Mesendoderm (in vitro differentiated cells): ENCODE data around the gene DPP9. TPM values are rescaled to one million over a fixed set of nuclear protein-coding genes. Genes with fewer than 3 reads are reported as not detected.
A peak's percentile ranks its signal among the peaks of the same experiment; 100 is the strongest.

ENCODE experiments used
- DNase-seq: peaks from one replicate; pipeline ENCODE4 v3.0.0; 2013
- H2AK5ac ChIP-seq: 2 replicates; pipeline ENCODE4 v1.6.1; 2013; ENCODE audit warnings: low read length, inconsistent platforms
- H2BK120ac ChIP-seq: 2 replicates; pipeline ENCODE4 v1.6.1; 2013; ENCODE audit warnings: low read depth, mild to moderate bottlenecking, low read length, moderate library complexity, mixed read lengths
- H2BK15ac ChIP-seq: replicated peaks from 2 replicates; pipeline ENCODE4 v1.6.1; 2013; ENCODE audit warnings: low read depth, mild to moderate bottlenecking, moderate library complexity
- H2BK5ac ChIP-seq: 2 replicates; pipeline ENCODE4 v1.6.1; 2013; ENCODE audit warnings: low read length, inconsistent platforms
- H3K18ac ChIP-seq: 2 replicates; pipeline ENCODE4 v1.6.1; 2013; ENCODE audit warnings: mild to moderate bottlenecking, low read length, mixed read lengths
- H3K23ac ChIP-seq: one replicate; pipeline ENCODE4 v1.6.1; 2013; ENCODE audit warnings: low read length
- H3K27ac ChIP-seq: 2 replicates; pipeline ENCODE4 v1.5.1; 2013; ENCODE audit warnings: low read depth, mild to moderate bottlenecking, inconsistent platforms, low read length, moderate library complexity
- H3K27me3 ChIP-seq: 2 replicates; pipeline ENCODE4 v1.6.1; 2013; ENCODE audit warnings: low read length, control low read depth, mild to moderate bottlenecking, inconsistent platforms; ENCODE audit not compliant: insufficient read depth, poor library complexity
- H3K36me3 ChIP-seq: 2 replicates; pipeline ENCODE4 v1.6.1; 2013; ENCODE audit warnings: low read length, inconsistent platforms; ENCODE audit not compliant: control insufficient read depth, insufficient read depth
- H3K4ac ChIP-seq: one replicate; pipeline ENCODE4 v1.6.1; 2013; ENCODE audit warnings: low read depth, mild to moderate bottlenecking, low read length, moderate library complexity
- H3K4me1 ChIP-seq: 2 replicates; pipeline ENCODE4 v1.6.1; 2013; ENCODE audit warnings: low read depth, low read length, inconsistent platforms; ENCODE audit not compliant: control insufficient read depth
- H3K4me2 ChIP-seq: 2 replicates; pipeline ENCODE4 v1.6.1; 2013; ENCODE audit warnings: low read length
- H3K4me3 ChIP-seq: 2 replicates; pipeline ENCODE4 v1.5.1; 2013; ENCODE audit warnings: mild to moderate bottlenecking, low read length
- H3K56ac ChIP-seq: one replicate; pipeline ENCODE4 v1.6.1; 2013; ENCODE audit warnings: low read length
- H3K79me1 ChIP-seq: 2 replicates; pipeline ENCODE4 v1.6.1; 2013; ENCODE audit warnings: low read length, inconsistent platforms
- H3K79me2 ChIP-seq: 2 replicates; pipeline ENCODE4 v1.6.1; 2013; ENCODE audit warnings: mild to moderate bottlenecking, low read length; ENCODE audit not compliant: control insufficient read depth, insufficient read depth
- H3K9ac ChIP-seq: 2 replicates; pipeline ENCODE4 v1.6.1; 2013; ENCODE audit warnings: low read length, inconsistent platforms
- H4K5ac ChIP-seq: one replicate; pipeline ENCODE4 v1.6.1; 2013; ENCODE audit warnings: low read length
- H4K8ac ChIP-seq: one replicate; pipeline ENCODE4 v1.6.1; 2013; ENCODE audit warnings: low read depth, mild to moderate bottlenecking, control low read depth, low read length, moderate library complexity
- WGBS: extraction: QIAGEN DNeasy Blood & Tissue Kit; methylation state at CpG from one replicate; pipeline ENCODE4 v1.1.7; 2013; ENCODE audit warnings: low lambda C conversion rate, missing lambda C conversion rate; ENCODE audit not compliant: insufficient coverage; ENCODE audit errors: extremely low coverage; 5-methylcytosine and 5-hydroxymethylcytosine counted together
- polyA plus RNA-seq, 2 experiments: library from polyadenylated mRNA; stranded (reverse); fragments of 200-250 nt; gene quantifications; one replicate each; pipeline ENCODE4 v1.2.3, GENCODE V29; 2013

DPP9 gene
- 35.2 TPM for polyA plus RNA-seq (2013, experiment 1 of 2)
- 32.7 TPM for polyA plus RNA-seq (2013, experiment 2 of 2)

DNA sequence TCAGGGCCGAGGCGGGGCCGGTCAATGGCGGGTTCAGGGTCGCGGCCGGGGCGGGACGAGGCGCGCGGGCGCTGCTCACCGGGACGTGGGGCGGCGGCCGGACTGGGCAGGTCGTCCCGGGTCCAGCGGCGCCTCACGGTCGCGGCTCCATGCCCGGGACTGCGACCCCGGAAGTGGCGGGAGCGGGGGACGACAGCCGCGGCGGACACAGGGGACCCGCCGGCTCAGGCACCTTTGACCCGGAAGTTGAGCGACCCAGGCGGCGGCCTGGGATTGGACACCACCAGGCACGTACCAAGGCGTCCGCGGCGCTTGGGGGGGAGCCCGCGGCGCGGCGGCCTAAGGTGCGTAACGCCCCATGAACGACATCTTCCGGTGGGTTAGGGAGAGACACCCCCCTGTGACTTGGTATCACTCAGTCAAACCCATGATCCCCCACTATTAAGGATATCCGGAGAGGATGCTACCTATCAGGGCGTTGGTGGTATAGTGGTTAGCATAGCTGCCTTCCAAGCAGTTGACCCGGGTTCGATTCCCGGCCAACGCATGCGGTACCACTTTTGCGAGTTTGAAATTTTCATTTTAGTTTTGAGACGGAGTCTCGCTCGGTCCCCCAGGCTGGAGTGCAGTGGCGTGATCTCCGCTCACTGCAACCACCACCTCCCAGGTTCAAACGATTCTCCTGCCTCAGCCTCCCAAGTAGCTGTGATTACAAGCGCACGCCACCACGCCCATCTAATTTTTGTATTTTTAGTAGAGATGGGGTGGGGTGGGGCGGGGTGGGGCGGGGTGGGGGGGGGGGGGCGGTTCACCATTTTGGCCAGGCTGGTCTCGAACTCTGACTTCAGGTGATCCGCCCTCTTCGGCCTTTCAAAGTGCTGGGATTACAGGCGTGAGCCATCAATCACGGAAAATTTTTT, at the start of gene DPP9:
Gene DPP9 (minus strand): TSS at position 248 of the 920 bp plus-strand sequence. CDS start 3,936 bp downstream, outside the sequence.
- Histone ChIP-seq H4K5ac (peak within 1 kb of the TSS; percentile 12), H3K56ac (peak within 1 kb of the TSS; percentile 95), H3K18ac (no peak within 1 kb of the TSS), H2BK5ac (no peak within 1 kb of the TSS), H3K79me1 (peaks cover 19% of the 10 kb centered on the region), H3K4ac (no peak within 1 kb of the TSS), H3K4me2 (peak within 1 kb of the TSS; percentile 96), H2BK15ac (no peak within 1 kb of the TSS), H3K4me1 (peaks cover 4% of the 10 kb centered on the region), H3K79me2 (peaks cover 19% of the 10 kb centered on the region), H3K27ac (peak within 1 kb of the TSS; percentile 20), H4K8ac (no peak within 1 kb of the TSS), H3K4me3 (peak within 1 kb of the TSS; percentile 93), H2BK120ac (no peak within 1 kb of the TSS), H3K27me3 (no peaks in the 10 kb centered on the region), H3K23ac (peak within 1 kb of the TSS; percentile 48), H3K36me3 (no peaks in the 10 kb centered on the region), H2AK5ac (no peak within 1 kb of the TSS), H3K9ac (peak within 1 kb of the TSS; percentile 94)
- no CpG with 5 or more reads among the region's 79 CpGs for WGBS
- peak; percentile 99 for DNase-seq

DNA sequence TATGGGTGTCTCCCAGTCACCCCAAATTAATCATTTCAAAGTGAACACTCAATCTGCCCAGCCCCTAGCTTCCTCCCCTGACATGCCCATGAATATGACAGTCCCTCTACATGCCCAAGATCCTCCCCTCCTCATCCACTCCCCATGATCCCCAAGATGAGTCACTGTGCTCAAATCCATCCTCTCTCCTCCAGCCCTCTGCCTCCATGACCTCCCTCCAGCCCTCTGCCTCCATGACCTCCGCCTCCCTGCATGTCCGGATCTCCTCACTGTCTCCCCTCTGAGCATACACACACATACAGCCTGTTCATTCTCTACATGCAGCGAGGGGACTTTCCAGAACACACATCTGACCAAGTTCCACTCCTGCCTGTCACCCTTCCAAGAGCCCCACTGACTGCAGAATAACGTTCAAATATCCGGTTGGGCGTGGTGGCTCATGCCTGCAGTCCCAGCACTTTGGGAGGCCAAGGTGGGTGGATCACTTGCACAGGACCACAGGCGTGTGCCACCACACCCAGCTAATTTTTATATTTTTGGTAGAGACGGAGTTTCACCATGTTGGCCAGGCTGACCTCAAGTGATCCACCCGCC, 49.5 kb upstream of the DPP9 start:
- H2BK5ac ChIP-seq, result no peak overlapping the region
- H2BK15ac ChIP-seq, result no peak overlapping the region
- no peaks in the 10 kb centered on the region for H3K79me1 ChIP-seq
- no peak overlapping the region for H2BK120ac ChIP-seq
- no peak overlapping the region for H2AK5ac ChIP-seq
- no peak overlapping the region for H4K5ac ChIP-seq
- H3K9ac ChIP-seq, result no peak overlapping the region
- no peak overlapping the region for H3K27ac ChIP-seq
- no peak overlapping the region for H3K4me3 ChIP-seq
- no peak overlapping the region for H4K8ac ChIP-seq
- no peaks in the 10 kb centered on the region for H3K4me1 ChIP-seq
- no peak overlapping the region for H3K23ac ChIP-seq
- no CpG with 5 or more reads among the region's 9 CpGs for WGBS
- H3K27me3 ChIP-seq, result no peaks in the 10 kb centered on the region
- no peaks in the 10 kb centered on the region for H3K79me2 ChIP-seq
- H3K36me3 ChIP-seq, result no peaks in the 10 kb centered on the region
- no peak overlapping the region for H3K4ac ChIP-seq
- H3K56ac ChIP-seq, result no peak overlapping the region
- no peak overlapping the region for H3K18ac ChIP-seq
- DNase-seq, result no peak
- no peak overlapping the region for H3K4me2 ChIP-seq

DNA sequence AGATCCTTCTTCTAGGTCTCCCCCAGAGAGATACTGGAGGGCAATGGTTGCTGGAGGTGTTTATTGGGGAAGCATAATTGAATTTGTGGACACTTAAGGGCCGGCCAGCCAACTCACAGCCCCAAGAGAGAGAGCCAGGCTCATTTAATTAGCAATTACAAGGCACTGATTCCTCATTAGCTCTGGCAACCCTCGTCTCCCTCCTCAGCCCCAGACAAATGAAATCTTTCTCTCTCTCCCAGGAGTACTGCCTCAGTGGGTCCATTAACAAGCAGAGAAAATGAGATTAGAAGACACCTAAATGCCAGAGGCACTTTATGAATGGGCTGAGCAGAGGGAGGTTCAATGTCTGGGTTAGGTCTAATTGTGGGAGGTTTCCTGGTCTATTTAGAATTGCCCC, 48.9 kb upstream of the DPP9 start:
- no peaks in the 10 kb centered on the region for H3K79me1 ChIP-seq
- no peak overlapping the region for H3K4me3 ChIP-seq
- H3K23ac ChIP-seq, result no peak overlapping the region
- no peaks in the 10 kb centered on the region for H3K4me1 ChIP-seq
- H4K8ac ChIP-seq, result no peak overlapping the region
- H2BK120ac ChIP-seq, result no peak overlapping the region
- no peak overlapping the region for H2BK15ac ChIP-seq
- no peak for DNase-seq
- WGBS, result no CpG with 5 or more reads among the region's 2 CpGs
- H3K27me3 ChIP-seq, result no peaks in the 10 kb centered on the region
- H4K5ac ChIP-seq, result no peak overlapping the region
- no peaks in the 10 kb centered on the region for H3K79me2 ChIP-seq
- no peak overlapping the region for H2AK5ac ChIP-seq
- no peak overlapping the region for H3K27ac ChIP-seq
- H3K4me2 ChIP-seq, result no peak overlapping the region
- H3K4ac ChIP-seq, result no peak overlapping the region
- H3K18ac ChIP-seq, result no peak overlapping the region
- H3K36me3 ChIP-seq, result no peaks in the 10 kb centered on the region
- no peak overlapping the region for H3K56ac ChIP-seq
- no peak overlapping the region for H2BK5ac ChIP-seq
- H3K9ac ChIP-seq, result no peak overlapping the region

DNA sequence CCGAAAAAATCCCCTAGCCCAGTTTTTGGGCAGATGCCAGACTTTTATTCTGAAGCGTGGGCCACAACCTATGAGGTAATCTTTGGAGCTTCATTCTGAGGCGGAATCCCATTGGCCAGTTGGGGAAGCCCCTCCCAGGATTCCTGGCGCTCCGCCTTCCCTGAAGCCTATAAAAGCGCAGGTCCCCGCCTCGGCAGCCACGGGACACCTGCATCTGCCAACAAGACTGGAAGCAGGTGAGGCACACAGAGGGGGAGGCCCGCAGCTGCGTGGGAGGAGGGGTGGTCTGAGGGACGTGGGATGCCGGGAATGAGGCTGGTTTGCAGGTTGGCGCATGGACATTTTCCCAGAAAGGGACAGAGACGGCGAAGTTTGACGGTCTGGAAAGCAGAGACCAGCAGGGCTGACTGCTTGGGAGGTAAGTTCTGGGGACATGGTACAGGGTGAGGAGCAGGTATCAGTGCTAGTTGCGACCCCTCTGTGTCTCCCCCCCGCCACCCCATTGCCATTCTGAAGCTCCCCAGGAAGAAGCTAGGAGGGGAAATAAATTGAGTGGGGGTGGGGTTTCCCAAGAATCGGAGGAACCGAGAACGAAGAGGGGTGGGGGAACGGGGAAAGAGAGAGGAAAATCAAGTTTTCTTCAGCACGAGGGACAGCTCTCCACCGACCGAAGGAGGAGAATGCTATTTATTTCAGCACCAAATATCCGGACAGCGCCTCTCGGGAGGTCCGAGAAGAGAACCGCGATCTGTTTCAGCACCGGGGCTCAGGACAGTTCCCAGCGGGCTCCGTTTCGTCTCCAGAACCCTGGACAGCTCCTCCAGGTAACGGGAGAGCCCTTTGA, 45.5 kb upstream of the DPP9 start:
- no peak overlapping the region for H2BK5ac ChIP-seq
- H3K23ac ChIP-seq, result no peak overlapping the region
- H3K36me3 ChIP-seq, result no peaks in the 10 kb centered on the region
- no peak overlapping the region for H3K27ac ChIP-seq
- no peak overlapping the region for H4K8ac ChIP-seq
- no peak overlapping the region for H3K4ac ChIP-seq
- no peak overlapping the region for H3K4me3 ChIP-seq
- H3K18ac ChIP-seq, result no peak overlapping the region
- no peak overlapping the region for H3K56ac ChIP-seq
- H2AK5ac ChIP-seq, result no peak overlapping the region
- DNase-seq, result peak; percentile 93
- no peaks in the 10 kb centered on the region for H3K79me2 ChIP-seq
- no peak overlapping the region for H4K5ac ChIP-seq
- H2BK15ac ChIP-seq, result no peak overlapping the region
- H3K27me3 ChIP-seq, result no peaks in the 10 kb centered on the region
- no CpG with 5 or more reads among the region's 37 CpGs for WGBS
- no peak overlapping the region for H3K9ac ChIP-seq
- H2BK120ac ChIP-seq, result no peak overlapping the region
- no peak overlapping the region for H3K4me2 ChIP-seq
- H3K4me1 ChIP-seq, result no peaks in the 10 kb centered on the region
- no peaks in the 10 kb centered on the region for H3K79me1 ChIP-seq

DNA sequence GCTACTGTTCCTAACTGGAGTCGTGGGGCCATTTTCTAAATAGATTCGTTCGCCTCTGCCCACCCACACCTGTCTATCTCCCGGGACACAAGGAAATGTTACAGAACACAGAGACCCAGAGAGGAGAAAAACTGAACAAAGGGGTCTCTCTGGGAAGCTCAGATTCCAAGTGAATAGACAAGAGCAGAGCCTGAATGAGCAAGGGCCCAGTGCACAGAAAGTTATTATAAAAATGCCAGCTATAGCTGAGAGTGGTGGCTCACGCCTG, 40.7 kb upstream of the DPP9 start:
- no peak overlapping the region for H2BK120ac ChIP-seq
- H3K56ac ChIP-seq, result no peak overlapping the region
- no peak overlapping the region for H3K18ac ChIP-seq
- WGBS, result no CpG with 5 or more reads among the region's 5 CpGs
- H3K23ac ChIP-seq, result no peak overlapping the region
- no peak overlapping the region for H3K9ac ChIP-seq
- no peak overlapping the region for H4K8ac ChIP-seq
- no peak overlapping the region for H3K4ac ChIP-seq
- no peak overlapping the region for H3K27ac ChIP-seq
- DNase-seq, result no peak
- H3K4me3 ChIP-seq, result no peak overlapping the region
- H3K79me2 ChIP-seq, result no peaks in the 10 kb centered on the region
- H2BK5ac ChIP-seq, result no peak overlapping the region
- no peak overlapping the region for H4K5ac ChIP-seq
- no peaks in the 10 kb centered on the region for H3K79me1 ChIP-seq
- no peaks in the 10 kb centered on the region for H3K36me3 ChIP-seq
- H2AK5ac ChIP-seq, result no peak overlapping the region
- no peak overlapping the region for H3K4me2 ChIP-seq
- no peak overlapping the region for H2BK15ac ChIP-seq
- no peaks in the 10 kb centered on the region for H3K27me3 ChIP-seq
- no peaks in the 10 kb centered on the region for H3K4me1 ChIP-seq
